HEK293T (cell line): ENCODE data around the gene PDXDC1.
"Not testable (repeated sequence)": the region's sequence is repeated elsewhere in the genome, so short reads cannot be mapped to it uniquely, and the experiment has no call there.

ENCODE experiments used
- CTCF ChIA-PET: fragments of 350-600 bp; formaldehyde crosslinking; extraction: SDS; loops from one replicate; lab custom pipeline; 2021; ENCODE audit warnings: antibody characterized with exemption, inconsistent platforms; lab: Yijun Ruan, JAX
- POLR2A ChIA-PET: fragments of 350-600 bp; formaldehyde crosslinking; extraction: SDS; loops from one replicate; lab custom pipeline; 2020; ENCODE audit warnings: antibody characterized with exemption, inconsistent platforms; lab: Yijun Ruan, JAX
- DNase-seq: peaks from one replicate; pipeline ENCODE4 v3.0.0; 2012; ENCODE audit warnings: mixed read lengths; ENCODE audit errors: extremely low spot score
- ARNT ChIP-seq: fragments of 450-650 bp; IDR thresholded peaks from 2 replicates; pipeline ENCODE4 v1.6.1; 2017; ENCODE audit warnings: mild to moderate bottlenecking
- ELF4 ChIP-seq: fragments of 450-650 bp; IDR thresholded peaks from 2 replicates; pipeline ENCODE4 v1.6.1; 2017; ENCODE audit warnings: antibody characterized with exemption
- HDGF ChIP-seq: fragments of 450-650 bp; IDR thresholded peaks from 2 replicates; pipeline ENCODE4 v1.6.1; 2017; ENCODE audit warnings: antibody characterized with exemption, borderline replicate concordance
- LEF1 ChIP-seq: fragments of 450-650 bp; IDR thresholded peaks from 2 replicates; pipeline ENCODE4 v1.6.1; 2017; ENCODE audit warnings: mild to moderate bottlenecking, borderline replicate concordance
- SP1 ChIP-seq: fragments of 450-650 bp; IDR thresholded peaks from 2 replicates; pipeline ENCODE4 v1.6.1; 2017
- SUZ12 ChIP-seq: fragments of 450-650 bp; IDR thresholded peaks from 2 replicates; pipeline ENCODE4 v1.6.1; 2016; ENCODE audit warnings: mild to moderate bottlenecking
- TF ChIP-seq, protein P1 (sequence below): fragments of 450-650 bp; IDR thresholded peaks from 2 replicates; pipeline ENCODE4 v1.6.1; 2016

PDXDC1 gene

GRCh38 chr16:15130256-15130932, 155.6 kb downstream of the PDXDC1 start:
- DNase-seq, CTCF ChIA-PET, POLR2A ChIA-PET: not testable (repeated sequence)

DNA sequence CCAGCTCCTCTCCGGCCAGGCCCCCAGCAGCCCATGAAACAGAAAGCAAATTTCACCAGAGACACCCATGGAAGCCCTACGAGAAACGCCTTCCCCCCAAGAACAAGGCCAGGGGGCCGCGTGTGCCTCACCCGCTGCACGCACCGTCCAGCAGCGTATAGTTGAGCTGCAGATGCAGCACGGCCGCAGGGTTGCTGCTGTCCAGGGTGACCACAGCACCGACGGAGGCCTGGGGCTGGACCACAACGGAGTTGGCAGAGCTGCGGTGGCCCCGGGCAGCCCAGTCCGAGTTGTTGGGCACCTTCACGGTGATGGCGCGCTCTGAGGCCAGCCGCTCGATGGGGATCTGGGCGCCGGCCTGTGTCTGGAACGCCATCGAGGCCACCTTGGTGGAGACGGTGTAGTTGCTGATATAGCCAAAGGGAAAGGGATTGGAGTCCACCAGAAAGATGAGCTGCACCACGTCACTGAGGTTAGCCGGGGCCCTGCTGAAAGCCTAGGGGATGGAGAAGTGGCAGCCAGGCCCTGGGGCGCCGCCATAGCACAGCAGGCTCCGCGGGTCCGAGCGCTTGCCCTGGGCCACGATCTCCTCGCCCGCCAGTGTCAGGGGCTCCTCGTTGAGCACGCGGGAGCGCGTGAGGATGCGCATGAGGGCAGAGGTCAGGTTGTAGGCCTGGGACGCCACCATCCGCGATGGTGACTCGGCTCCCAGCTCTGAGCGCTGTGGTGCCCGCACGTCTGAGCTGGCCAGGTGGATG, 156.3 kb downstream of the PDXDC1 start:
- DNase-seq, POLR2A ChIA-PET, CTCF ChIA-PET: not testable (repeated sequence)

GRCh38 chr16:15132719-15133428, 158.0 kb downstream of the PDXDC1 start:
- CTCF ChIA-PET, DNase-seq, POLR2A ChIA-PET: not testable (repeated sequence)

- POLR2A ChIA-PET, DNase-seq, CTCF ChIA-PET: not testable (repeated sequence)
Measured at GRCh38 chr16:15133554-15133953, 158.7 kb downstream of the PDXDC1 start.

DNA sequence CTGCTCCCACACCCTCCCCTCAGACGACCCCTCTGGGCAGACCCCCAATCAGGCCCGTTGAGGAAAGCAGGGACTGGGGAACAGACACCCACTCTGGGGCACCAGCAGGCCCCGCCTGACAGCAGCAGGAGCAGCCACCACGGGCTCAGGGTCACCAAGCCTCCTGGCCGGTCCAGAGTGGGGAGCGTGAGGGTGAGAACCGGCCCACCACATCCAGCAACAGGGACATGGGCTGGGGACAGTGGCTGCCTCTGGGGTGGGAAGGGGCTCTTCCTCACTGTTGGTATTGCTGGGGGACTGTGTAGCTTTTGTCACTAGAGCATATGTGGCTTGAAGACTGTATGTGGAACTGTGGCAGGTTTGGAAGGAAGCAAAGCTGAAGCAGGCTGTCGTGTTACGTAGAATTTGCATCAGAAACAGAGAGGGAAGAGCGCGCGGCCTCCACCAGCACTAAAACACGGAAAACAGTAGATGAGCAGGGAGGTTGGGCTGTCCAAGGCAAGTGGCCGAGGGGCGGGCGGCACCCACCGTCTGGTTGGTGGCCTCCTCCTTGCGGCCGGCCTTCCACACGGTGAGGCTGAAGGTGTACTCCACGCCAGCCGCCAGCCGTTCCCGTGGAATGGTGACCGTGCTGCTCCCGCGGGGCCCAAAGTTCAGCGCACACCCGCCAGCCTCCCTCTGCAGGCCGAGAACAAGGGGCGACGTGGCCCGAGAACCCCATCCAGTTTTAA, 160.1 kb downstream of the PDXDC1 start:
- DNase-seq, POLR2A ChIA-PET, CTCF ChIA-PET: not testable (repeated sequence)

DNA sequence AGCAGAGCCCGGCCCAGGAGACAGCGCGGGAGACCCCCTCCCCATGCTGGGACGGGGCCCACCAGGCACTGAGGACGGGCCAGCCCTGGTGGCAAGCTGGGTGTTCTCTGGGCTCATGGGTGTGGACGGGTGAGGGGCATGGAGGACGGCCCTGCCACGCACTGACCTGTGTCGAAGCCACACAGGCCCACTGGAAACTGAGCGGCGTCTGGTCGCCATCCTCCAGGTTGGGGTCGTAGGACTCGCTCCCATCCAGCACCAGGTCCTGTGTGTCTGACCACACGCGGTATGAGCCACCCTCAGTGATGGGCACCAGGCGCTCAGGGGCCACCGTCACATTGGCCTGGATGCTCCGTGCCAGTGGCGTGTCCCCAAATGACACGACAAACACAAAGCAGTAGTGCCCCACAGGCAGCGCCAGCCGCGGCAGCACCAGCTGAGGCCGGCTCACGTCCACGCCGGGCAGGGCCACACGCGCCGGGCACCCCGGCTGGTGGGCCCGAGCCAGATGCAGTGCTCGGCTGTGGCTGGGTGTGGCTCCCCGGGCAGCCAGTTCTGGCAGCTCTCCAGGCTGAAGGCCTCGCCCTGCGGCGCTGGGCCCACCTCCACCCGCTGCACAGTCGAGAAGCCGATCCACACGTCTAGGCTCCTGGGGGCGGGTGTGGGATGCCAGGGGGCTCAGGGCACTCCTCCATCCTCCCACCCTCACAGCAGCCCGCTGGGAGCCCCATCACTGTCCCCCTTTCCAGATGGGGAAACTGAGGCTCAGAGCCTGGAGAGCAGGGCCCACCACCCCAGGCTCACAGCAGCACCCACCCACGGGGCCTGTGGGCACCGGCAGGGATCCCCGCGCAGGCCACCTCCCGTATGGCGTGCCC, 160.9 kb downstream of the PDXDC1 start:
- CTCF ChIA-PET, POLR2A ChIA-PET: not testable (repeated sequence)

GRCh38 chr16:15137514-15137913, 162.7 kb downstream of the PDXDC1 start:
- DNase-seq = not testable (repeated sequence)

More for the DNA sequence above, 160.9 kb downstream of the PDXDC1 start:
- not testable (repeated sequence) for DNase-seq

DNA sequence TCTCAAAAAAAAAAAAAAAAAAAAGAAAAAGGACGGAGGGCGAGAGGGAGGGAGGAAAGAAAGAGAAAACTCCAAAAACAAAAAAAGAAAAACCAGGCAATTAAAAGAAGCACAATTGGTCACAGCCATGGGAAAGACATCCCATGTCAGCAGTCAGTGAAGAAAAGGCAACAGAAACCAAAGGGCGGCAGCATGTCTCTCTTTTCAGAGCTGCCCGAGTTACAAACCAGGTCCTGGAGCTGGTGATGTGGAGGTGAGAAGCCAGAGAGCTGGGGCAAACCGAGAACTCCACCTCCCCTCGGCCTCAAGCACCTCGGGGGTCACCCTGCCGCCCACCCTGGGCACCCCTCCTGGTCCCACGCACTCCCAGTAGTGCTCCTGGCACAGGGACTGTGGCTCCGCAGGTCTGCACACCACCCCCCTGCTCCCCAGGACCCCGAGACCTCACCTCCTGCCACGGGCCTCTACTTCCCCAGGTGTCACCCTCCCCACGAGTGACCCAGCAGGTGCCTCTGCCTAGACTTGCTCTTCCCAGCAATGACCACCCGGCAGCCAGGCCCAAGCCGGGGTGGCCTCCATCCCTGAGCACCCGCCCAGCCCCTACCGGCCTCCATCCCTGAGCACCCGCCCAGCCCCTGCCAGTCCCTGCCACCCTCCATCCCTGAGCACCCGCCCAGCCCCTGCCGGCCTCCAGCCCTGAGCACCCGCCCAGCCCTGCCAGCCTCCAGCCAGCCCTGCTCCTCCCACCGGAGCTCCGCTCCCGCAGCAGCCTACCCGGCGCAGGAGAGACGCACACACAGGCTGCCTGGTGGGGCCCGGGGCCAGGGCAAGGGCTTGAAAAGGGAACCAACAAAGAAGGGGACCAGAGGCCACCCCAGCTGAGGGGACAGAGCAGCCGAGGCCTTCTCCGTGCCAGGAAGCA, 165.9 kb downstream of the PDXDC1 start:
- CTCF ChIA-PET, POLR2A ChIA-PET, DNase-seq: not testable (repeated sequence)

More at GRCh38 chr16:15137514-15137913, 162.7 kb downstream of the PDXDC1 start:
- CTCF ChIA-PET, POLR2A ChIA-PET: not testable (repeated sequence)

DNA sequence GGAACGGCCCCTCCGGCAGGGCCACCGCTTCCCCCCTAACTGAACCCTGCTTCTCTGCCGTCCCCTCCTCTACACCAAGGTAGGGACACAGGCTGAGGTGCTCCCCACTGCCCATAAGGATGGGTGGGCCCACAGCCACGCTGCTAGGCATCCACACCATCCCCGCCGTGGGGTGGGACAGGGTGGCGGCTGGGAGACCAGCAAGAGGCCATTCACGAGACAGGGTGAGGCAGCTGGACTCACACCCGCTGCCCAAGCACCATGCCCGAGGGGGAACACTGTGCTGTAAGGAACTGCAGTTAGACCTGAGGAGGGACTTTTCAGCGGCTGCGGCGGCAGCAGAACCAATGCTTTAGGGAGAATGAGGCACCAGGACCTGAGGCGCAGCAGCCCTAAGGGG, 166.8 kb downstream of the PDXDC1 start:
- TF ChIP-seq ELF4 (no peak), LEF1 (no peak), HDGF (no peak), SUZ12 (no peak), SP1 (no peak), ARNT (no peak)
- TF ChIP-seq, protein P1, sequence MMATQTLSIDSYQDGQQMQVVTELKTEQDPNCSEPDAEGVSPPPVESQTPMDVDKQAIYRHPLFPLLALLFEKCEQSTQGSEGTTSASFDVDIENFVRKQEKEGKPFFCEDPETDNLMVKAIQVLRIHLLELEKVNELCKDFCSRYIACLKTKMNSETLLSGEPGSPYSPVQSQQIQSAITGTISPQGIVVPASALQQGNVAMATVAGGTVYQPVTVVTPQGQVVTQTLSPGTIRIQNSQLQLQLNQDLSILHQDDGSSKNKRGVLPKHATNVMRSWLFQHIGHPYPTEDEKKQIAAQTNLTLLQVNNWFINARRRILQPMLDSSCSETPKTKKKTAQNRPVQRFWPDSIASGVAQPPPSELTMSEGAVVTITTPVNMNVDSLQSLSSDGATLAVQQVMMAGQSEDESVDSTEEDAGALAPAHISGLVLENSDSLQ = no peak
- POLR2A ChIA-PET = no interaction called here
- no peak for DNase-seq
- CTCF ChIA-PET = no interaction called here

DNA sequence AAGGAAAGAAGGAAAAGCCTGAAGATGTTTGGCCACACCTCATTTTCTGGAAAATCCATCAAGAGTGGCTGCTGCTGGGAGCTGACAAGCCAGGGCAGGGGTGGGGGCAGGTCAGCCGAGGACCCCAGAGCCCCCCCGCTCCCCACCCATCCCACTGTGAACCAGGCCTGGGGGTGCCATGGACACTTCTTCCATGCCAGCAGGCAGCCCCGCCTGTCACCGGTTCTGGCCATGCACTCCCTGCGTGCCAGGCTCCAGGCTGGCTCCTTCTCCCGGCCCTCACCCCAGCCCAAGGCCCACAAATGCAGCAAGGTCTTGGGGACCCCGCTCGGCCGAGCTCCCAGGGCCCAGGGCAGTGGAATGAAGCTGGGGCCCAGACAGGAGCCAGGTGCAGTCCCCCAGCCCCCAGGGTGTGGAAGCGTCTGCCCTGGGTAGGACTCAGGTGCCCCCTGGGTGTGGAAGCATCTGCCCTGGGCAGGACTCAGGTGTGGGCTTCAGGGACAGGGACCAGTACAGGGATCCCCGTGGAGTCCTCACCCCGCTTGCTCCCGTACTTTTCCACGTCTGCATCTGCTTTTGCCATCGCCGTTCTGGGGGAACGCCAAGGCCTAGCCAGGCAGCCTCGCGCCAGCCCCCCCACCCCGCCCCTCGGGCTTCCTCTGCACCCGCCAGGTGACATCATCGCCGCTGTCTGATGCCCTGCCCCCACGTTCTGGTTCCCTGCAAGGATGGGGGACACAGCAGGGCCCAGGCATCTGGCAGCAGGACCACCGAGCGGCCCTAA, 167.5 kb downstream of the PDXDC1 start:
- POLR2A ChIA-PET, CTCF ChIA-PET, DNase-seq: not testable (repeated sequence)

GRCh38 chr16:15142891-15143600, 168.2 kb downstream of the PDXDC1 start:
- POLR2A ChIA-PET, DNase-seq, CTCF ChIA-PET: not testable (repeated sequence)

DNA sequence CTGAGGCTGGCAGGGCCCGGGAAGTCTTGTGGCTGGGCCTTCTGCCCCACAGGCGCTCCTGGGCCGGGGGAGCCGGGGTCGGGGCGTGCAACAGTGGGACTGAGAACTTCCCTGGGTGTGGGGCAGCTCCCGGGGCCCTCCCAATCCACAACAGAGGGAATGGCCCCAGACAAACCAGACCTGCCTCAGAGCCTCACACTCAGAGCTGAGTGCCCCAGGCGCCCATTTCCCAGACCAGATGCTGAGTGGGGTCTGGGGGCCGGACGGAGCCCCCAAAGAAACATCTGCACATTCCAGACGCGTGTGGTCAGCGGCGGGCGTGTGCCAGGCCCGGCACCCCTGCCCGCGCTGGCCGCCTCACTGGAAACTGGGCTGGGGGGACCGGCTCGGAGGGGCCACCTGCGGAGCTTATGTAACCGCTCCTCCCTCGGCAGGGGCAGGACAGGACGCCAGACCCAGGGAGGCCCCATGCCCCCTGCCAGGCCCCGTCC, 168.8 kb downstream of the PDXDC1 start:
- CTCF ChIA-PET, POLR2A ChIA-PET, DNase-seq: not testable (repeated sequence)
